ENCODE data around the gene L1CAM.

DNA sequence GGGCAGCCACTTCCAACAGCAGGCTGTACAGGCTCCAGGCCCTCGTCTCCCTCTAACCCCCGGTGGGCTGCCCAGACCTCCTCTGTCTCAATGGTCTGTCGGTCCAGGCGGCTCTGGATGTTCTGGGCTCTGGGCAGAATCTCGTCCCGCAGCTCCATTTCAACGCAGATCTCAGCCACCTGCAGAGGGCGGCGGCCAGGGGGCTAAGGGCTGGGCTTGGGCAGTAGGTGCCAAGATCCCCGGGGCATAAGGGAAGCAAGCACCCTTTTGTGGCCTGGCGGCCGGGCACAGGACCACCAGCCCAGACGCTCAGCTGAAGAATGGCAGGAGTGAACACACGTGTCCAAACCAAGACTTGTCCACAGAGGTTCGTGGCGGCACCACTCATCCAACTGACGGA, 27.7 kb upstream of the L1CAM start:
- TF ChIP-seq, protein P1, sequence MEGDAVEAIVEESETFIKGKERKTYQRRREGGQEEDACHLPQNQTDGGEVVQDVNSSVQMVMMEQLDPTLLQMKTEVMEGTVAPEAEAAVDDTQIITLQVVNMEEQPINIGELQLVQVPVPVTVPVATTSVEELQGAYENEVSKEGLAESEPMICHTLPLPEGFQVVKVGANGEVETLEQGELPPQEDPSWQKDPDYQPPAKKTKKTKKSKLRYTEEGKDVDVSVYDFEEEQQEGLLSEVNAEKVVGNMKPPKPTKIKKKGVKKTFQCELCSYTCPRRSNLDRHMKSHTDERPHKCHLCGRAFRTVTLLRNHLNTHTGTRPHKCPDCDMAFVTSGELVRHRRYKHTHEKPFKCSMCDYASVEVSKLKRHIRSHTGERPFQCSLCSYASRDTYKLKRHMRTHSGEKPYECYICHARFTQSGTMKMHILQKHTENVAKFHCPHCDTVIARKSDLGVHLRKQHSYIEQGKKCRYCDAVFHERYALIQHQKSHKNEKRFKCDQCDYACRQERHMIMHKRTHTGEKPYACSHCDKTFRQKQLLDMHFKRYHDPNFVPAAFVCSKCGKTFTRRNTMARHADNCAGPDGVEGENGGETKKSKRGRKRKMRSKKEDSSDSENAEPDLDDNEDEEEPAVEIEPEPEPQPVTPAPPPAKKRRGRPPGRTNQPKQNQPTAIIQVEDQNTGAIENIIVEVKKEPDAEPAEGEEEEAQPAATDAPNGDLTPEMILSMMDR (IDR thresholded peaks at IDR 0.05): no peak
- no peak for TF ChIP-seq EZH2 (IDR thresholded peaks at IDR 0.05; ENCODE audit: borderline replicate concordance, insufficient read depth, low read depth, low read length, poor library complexity, severe bottlenecking)
